GM23338 (cell line): ENCODE data around the gene ZACN. TPM values are rescaled to one million over a fixed set of nuclear protein-coding genes. Genes with fewer than 3 reads are reported as not detected.
"Not testable (repeated sequence)": the region's sequence is repeated elsewhere in the genome, so short reads cannot be mapped to it uniquely, and the experiment has no call there.

Experiments used
- ATAC-seq: fragments of 200-7000 bp; cut with Tn5 transposase; 3 replicates; pipeline ENCODE4 v1.9.1; 2020
- DNase-seq: peaks from one replicate; pipeline ENCODE4 v3.0.0-alpha.2; 2015; ENCODE audit warnings: low spot score
- H2AFZ ChIP-seq: fragments of 200-600 bp; sonication (generic); 2 replicates; pipeline ENCODE4 v1.8.0; 2016; ENCODE audit warnings: antibody characterized with exemption, mild to moderate bottlenecking, moderate library complexity
- H3F3A ChIP-seq: fragments of 200-600 bp; sonication (generic); replicated peaks from 2 replicates; pipeline ENCODE4 v1.8.0; 2017; ENCODE audit warnings: antibody characterized with exemption, mixed run types, low read depth
- H3K27ac ChIP-seq: fragments of 200-600 bp; sonication (generic); 2 replicates; pipeline ENCODE4 v1.6.1; 2016; ENCODE audit warnings: low read depth
- H3K27me3 ChIP-seq: fragments of 200-600 bp; sonication (generic); 2 replicates; pipeline ENCODE4 v1.8.0; 2016; ENCODE audit warnings: mild to moderate bottlenecking, mixed run types, moderate library complexity; ENCODE audit not compliant: insufficient read depth
- H3K36me3 ChIP-seq: fragments of 200-600 bp; sonication (generic); 2 replicates; pipeline ENCODE4 v1.8.0; 2016; ENCODE audit warnings: mild to moderate bottlenecking; ENCODE audit not compliant: insufficient read depth
- H3K4me1 ChIP-seq: fragments of 200-600 bp; sonication (generic); 2 replicates; pipeline ENCODE4 v1.8.0; 2016; ENCODE audit warnings: mild to moderate bottlenecking, moderate library complexity; ENCODE audit not compliant: insufficient read depth
- H3K4me2 ChIP-seq: fragments of 200-600 bp; sonication (generic); 2 replicates; pipeline ENCODE4 v1.7.1; 2017; ENCODE audit warnings: mixed run types
- H3K4me3 ChIP-seq: fragments of 200-600 bp; sonication (generic); 2 replicates; pipeline ENCODE4 v1.6.1; 2016; ENCODE audit warnings: mixed run types
- H3K79me2 ChIP-seq: fragments of 200-600 bp; sonication (generic); replicated peaks from 2 replicates; pipeline ENCODE4 v1.8.0; 2017; ENCODE audit warnings: mild to moderate bottlenecking; ENCODE audit not compliant: insufficient read depth
- H3K9me2 ChIP-seq: fragments of 200-600 bp; sonication (generic); 2 replicates; pipeline ENCODE4 v1.8.0; 2017; ENCODE audit not compliant: insufficient read depth
- H4K20me1 ChIP-seq: fragments of 200-600 bp; sonication (generic); replicated peaks from 2 replicates; pipeline ENCODE4 v1.8.0; 2017; ENCODE audit warnings: mild to moderate bottlenecking; ENCODE audit not compliant: insufficient read depth
- H3K27ac Mint-ChIP-seq: 2 replicates; pipeline ENCODE4 v1.8.0; 2020; ENCODE audit warnings: inconsistent platforms, mild to moderate bottlenecking, moderate library complexity, mixed read lengths
- H3K27me3 Mint-ChIP-seq: 3 replicates; pipeline ENCODE4 v1.8.0; 2022; ENCODE audit warnings: low read depth, mild to moderate bottlenecking, moderate library complexity, mixed read lengths, inconsistent platforms; ENCODE audit not compliant: insufficient read depth, poor library complexity
- H3K36me3 Mint-ChIP-seq: 3 replicates; pipeline ENCODE4 v1.8.0; 2021; ENCODE audit warnings: low read depth, mild to moderate bottlenecking, inconsistent platforms, moderate library complexity, mixed read lengths
- H3K4me1 Mint-ChIP-seq: 3 replicates; pipeline ENCODE4 v1.8.0; 2020; ENCODE audit warnings: mild to moderate bottlenecking, inconsistent platforms, mixed read lengths
- H3K4me3 Mint-ChIP-seq: 3 replicates; pipeline ENCODE4 v1.8.0; 2021; ENCODE audit warnings: moderate library complexity, mild to moderate bottlenecking, inconsistent platforms, mixed read lengths
- H3K9me3 Mint-ChIP-seq: 3 replicates; pipeline ENCODE4 v1.8.0; 2020; ENCODE audit warnings: moderate library complexity, mild to moderate bottlenecking, inconsistent platforms, mixed read lengths
- CREB1 ChIP-seq: fragments of 250-450 bp; sonication (Bioruptor Pico); IDR thresholded peaks from 2 replicates; pipeline ENCODE4 v1.5.0; 2020; ENCODE audit warnings: low read depth, mild to moderate bottlenecking, moderate library complexity
- EZH2 ChIP-seq: fragments of 200-600 bp; sonication (generic); IDR thresholded peaks from one replicate; pipeline ENCODE4 v1.8.0; 2017; ENCODE audit warnings: antibody characterized with exemption, mild to moderate bottlenecking, low read depth; ENCODE audit not compliant: unreplicated experiment
- EZH2phosphoT487 ChIP-seq: fragments of 200-600 bp; sonication (generic); IDR thresholded peaks from one replicate; pipeline ENCODE4 v1.8.1; 2018; ENCODE audit warnings: antibody characterized with exemption; ENCODE audit not compliant: unreplicated experiment
- POLR2AphosphoS5 ChIP-seq: IDR thresholded peaks from 2 replicates; pipeline ENCODE4 v1.6.1; 2016; ENCODE audit warnings: antibody characterized with exemption, low read depth
- STAT1 ChIP-seq: IDR thresholded peaks from one replicate; pipeline ENCODE4 v1.6.1; 2016; ENCODE audit warnings: antibody characterized with exemption; ENCODE audit not compliant: unreplicated experiment
- ZNF114 ChIP-seq: fragments of 250-450 bp; sonication (Bioruptor Pico); IDR thresholded peaks from 2 replicates; pipeline ENCODE4 v1.5.0; 2020; ENCODE audit warnings: mild to moderate bottlenecking, moderate library complexity
- polyA plus RNA-seq: library from polyadenylated mRNA; unstranded; fragments of >200 nt; fragmentation: Nextera tagmentation; extraction: Ambion mirVana; gene quantifications from 2 replicates; pipeline ENCODE4 v1.2.1, GENCODE V29; 2016
- total RNA-seq: library from RNA; depleted of rRNA; stranded (reverse); fragments of >200 nt; shearing (Covaris generic); gene quantifications from 2 replicates; pipeline ENCODE4 v1.2.3, GENCODE V29; 2014

Gene ZACN
- total and polyA plus RNA-seq, 2 experiments from 2014 or later = 0.47 TPM; not detected in 1

GRCh38 chr17:76076146-76076764, 2.7 kb upstream of the ZACN start:
- peak overlapping the region; percentile 93 for H3K4me2 ChIP-seq
- Mint-ChIP-seq H3K36me3 (no peaks in the 10 kb centered on the region; the same call in 2 of the 3 replicates), H3K9me3 (no peaks in the 10 kb centered on the region; the same call in 1 of the 3 replicates), H3K4me3 (peak overlapping the region; percentile 76), H3K4me1 (peaks cover 53% of the 10 kb centered on the region), H3K27me3 (peaks cover 85% of the 10 kb centered on the region), H3K27ac (no peak overlapping the region)
- 0 out of 2 replicates have a peak, but pooled peaks cover 13% of the 10 kb centered on the region for H4K20me1 ChIP-seq
- H3K36me3 ChIP-seq = no peaks in the 10 kb centered on the region
- no peaks in the 10 kb centered on the region for H3K9me2 ChIP-seq
- H3F3A ChIP-seq = peaks cover 28% of the 10 kb centered on the region
- H2AFZ ChIP-seq = peak overlapping the region; percentile 98
- H3K27me3 ChIP-seq = peaks cover 71% of the 10 kb centered on the region
- peaks cover 9% of the 10 kb centered on the region for H3K79me2 ChIP-seq
- TF ChIP-seq STAT1 (no peak), ZNF114 (CRISPR knock-in tag) (no peak), EZH2 (peak; percentile 67), EZH2phosphoT487 (no peak)
- DNase-seq = peak; percentile 71
- no peak overlapping the region for H3K27ac ChIP-seq
- H3K4me1 ChIP-seq = peaks cover 49% of the 10 kb centered on the region
- ATAC-seq = peak; percentile 1
- H3K4me3 ChIP-seq = peak overlapping the region; percentile 66

- Histone ChIP-seq H3K4me2 (peak overlapping the region; percentile 93), H3K4me3 (peak overlapping the region; percentile 66), H3K27me3 (peaks cover 71% of the 10 kb centered on the region), H2AFZ (peak overlapping the region; percentile 98), H3K79me2 (peaks cover 2% of the 10 kb centered on the region), H3K36me3 (no peaks in the 10 kb centered on the region), H3F3A (peaks cover 30% of the 10 kb centered on the region), H3K27ac (no peak overlapping the region), H3K4me1 (peaks cover 45% of the 10 kb centered on the region), H4K20me1 (0 out of 2 replicates have a peak, but pooled peaks cover 7% of the 10 kb centered on the region), H3K9me2 (no peaks in the 10 kb centered on the region)
- peak; percentile 77 for DNase-seq
- TF ChIP-seq STAT1 (no peak), EZH2 (peak; percentile 88)
- peak overlapping the region; percentile 76 for H3K4me3 Mint-ChIP-seq
- H3K36me3 Mint-ChIP-seq = no peaks in the 10 kb centered on the region; the same call in 2 of the 3 replicates
- H3K9me3 Mint-ChIP-seq = no peaks in the 10 kb centered on the region; the same call in 1 of the 3 replicates
- H3K27ac Mint-ChIP-seq = no peak overlapping the region
- H3K27me3 Mint-ChIP-seq = peaks cover 88% of the 10 kb centered on the region
- peak; percentile 5 for ATAC-seq
- H3K4me1 Mint-ChIP-seq = peaks cover 51% of the 10 kb centered on the region
These were observed 2.0 kb upstream of the ZACN start for GRCh38 chr17:76076765-76077583.

- Histone ChIP-seq H3K36me3 (no peaks in the 10 kb centered on the region), H3K9me2 (no peaks in the 10 kb centered on the region), H3K27ac (no peak overlapping the region), H3K27me3 (peaks cover 71% of the 10 kb centered on the region), H3F3A (peaks cover 35% of the 10 kb centered on the region), H4K20me1 (0 out of 2 replicates have a peak, but pooled peaks cover 7% of the 10 kb centered on the region), H3K4me1 (peaks cover 45% of the 10 kb centered on the region), H3K79me2 (no peaks in the 10 kb centered on the region), H3K4me2 (peak overlapping the region; percentile 93; the same call in 1 of the 2 replicates), H3K4me3 (peak overlapping the region; percentile 66), H2AFZ (no peak overlapping the region)
- H3K4me1 Mint-ChIP-seq = peaks cover 51% of the 10 kb centered on the region
- H3K4me3 Mint-ChIP-seq = peak overlapping the region; percentile 76; the same call in 2 of the 3 replicates
- ATAC-seq (no peak), DNase-seq (peak; percentile 20)
- no peaks in the 10 kb centered on the region; the same call in 1 of the 3 replicates for H3K9me3 Mint-ChIP-seq
- H3K36me3 Mint-ChIP-seq = 0 out of 3 replicates have a peak, but pooled peaks cover 4% of the 10 kb centered on the region
- no peak for TF ChIP-seq CREB1
- TF ChIP-seq POLR2AphosphoS5 = no peak
- peaks cover 90% of the 10 kb centered on the region for H3K27me3 Mint-ChIP-seq
- H3K27ac Mint-ChIP-seq = no peak overlapping the region
These were observed 1.3 kb upstream of the ZACN start for GRCh38 chr17:76077584-76078110.

- H3K36me3 Mint-ChIP-seq, H3K9me3 Mint-ChIP-seq, H3K9me2 ChIP-seq, H3K27ac ChIP-seq, H4K20me1 ChIP-seq, H3K36me3 ChIP-seq, H3K79me2 ChIP-seq, H3K4me3 ChIP-seq, H3K4me2 ChIP-seq, H2AFZ ChIP-seq, DNase-seq, H3K27ac Mint-ChIP-seq, H3K4me3 Mint-ChIP-seq, ATAC-seq: not testable (repeated sequence)
- Mint-ChIP-seq H3K4me1 (peaks cover 51% of the 10 kb centered on the region), H3K27me3 (peaks cover 85% of the 10 kb centered on the region)
- Histone ChIP-seq H3K27me3 (peaks cover 65% of the 10 kb centered on the region), H3K4me1 (peaks cover 41% of the 10 kb centered on the region), H3F3A (peaks cover 38% of the 10 kb centered on the region)
These were observed 612 bp upstream of the ZACN start for GRCh38 chr17:76078370-76078769.
